Effector CD4-positive, alpha-beta T cell (primary cell): ENCODE measurements around the gene CORT.
A peak's percentile ranks its signal among the peaks of the same experiment; 100 is the strongest.
"Not testable (repeated sequence)": the region's sequence is repeated elsewhere in the genome, so short reads cannot be mapped to it uniquely, and the experiment has no call there.

Experiments used
- DNase-seq: peaks from one replicate; pipeline ENCODE4 v3.0.0-alpha.2; 2020

Gene CORT

DNA sequence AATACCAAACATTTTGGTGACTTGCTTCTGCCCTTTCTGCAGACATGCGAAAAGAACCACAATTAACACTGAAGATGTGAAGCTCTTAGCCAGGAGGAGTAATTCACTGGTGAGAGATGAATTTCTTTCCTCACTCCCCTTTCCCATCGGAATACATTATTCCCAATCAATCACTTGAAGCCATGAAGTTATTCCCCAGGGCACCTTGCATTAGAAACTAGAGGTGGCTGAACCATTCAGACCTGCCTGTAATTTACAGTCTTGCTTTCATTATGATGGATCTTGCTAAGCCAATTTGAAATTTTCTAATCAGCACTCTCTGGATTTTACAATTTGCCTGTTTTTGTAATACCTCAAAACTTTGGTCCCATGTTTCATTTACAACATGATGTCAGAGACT, 9.5 kb upstream of the CORT start:
- DNase-seq = no peak

DNA sequence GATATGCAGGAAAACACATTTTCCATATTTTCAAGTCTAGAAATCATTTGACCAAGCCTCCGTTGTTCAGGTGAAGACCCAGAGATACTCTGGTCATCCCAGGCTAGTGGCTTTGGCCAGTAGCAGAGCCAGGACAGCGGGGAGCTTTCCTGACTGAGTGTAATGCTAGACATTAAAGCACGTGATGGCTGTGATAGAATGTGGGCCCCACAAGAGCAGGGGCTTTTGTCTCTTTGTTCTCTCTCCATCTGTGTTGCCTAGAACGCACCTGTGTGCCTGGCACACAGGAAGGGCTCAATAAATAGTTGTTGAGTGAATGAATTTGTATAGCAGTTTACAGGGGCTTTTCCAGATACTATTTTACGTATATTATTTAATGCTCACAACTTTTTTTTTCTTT, 9.0 kb upstream of the CORT start:
- no peak for DNase-seq

DNA sequence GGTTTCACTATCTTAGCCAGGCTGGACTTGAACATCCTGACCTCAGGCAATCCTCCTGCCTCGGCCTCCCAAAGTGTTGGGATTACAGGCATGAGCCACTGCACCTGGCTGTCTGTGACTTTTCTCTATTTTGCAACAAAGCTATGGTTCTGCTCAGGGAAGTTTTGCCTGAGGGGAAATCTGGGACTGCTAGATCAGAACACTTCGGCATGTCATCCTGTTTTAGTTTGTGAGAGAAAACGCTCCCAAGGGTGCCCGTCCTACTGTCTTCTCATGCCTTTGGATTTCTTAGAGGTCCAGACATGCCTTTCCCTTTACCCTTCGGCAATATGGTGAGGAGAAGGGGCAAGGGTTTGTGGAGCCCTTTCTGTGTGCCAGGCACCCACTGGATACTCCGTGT, 5.6 kb upstream of the CORT start:
- no peak for DNase-seq

DNA sequence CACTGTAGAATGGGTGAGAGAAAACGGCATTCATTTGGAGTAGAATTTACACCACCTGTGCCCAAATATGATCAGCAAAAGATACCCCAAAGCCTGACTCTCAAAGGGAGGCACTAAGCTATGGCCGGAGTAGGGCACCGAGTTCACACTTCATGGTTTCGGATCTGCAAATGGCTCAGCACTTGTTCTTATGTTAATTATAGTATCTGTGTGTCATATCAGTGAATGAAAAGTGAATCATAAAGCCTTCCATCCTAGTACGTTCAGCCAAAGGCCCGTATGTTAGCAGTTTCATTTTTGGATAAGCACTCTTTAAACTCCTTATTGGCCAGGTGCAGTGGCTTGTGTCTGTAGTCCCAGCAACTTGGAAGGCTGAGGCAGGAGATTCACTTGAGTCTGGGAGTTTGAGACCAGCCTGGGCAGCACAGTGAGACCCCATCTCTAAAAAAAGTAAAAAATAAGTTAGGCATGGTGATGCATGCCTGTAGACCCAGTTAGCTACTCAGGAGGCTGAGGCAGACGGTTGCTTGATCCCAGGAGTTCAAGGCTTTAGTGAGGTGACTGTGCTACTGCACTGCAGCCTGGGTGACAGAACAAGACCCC, 4.9 kb upstream of the CORT start:
- no peak for DNase-seq

DNA sequence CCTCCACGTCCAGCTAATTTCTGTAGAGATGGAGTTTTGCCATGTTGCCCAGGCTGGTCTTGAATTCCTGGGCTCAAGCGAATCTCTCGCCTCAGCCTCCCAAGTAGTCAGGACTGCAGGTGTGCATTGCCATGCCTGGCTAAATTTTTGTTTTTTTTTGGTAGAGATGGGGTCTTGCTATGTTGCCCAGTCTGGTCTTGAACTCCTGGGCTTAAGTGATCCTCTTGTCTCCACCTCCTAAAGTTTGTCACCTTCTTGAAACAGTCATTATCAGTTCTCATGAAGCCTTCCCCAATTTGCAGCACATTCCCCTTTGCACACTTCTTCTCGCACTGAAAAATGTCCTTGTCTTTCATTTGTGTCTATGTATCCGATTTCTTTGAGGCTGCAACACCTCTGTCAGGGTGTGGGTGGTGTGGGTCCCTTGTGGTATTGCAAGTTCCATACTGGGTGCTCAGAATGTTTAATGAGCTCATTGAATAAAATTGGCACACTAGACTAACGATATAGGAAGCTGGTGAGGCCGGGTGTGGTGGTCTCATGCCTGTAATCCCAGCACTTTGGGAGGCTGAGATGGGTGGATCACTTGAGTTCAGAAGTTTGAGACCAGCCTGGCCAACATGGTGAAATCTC, 2.9 kb upstream of the CORT start:
- DNase-seq = no peak

DNA sequence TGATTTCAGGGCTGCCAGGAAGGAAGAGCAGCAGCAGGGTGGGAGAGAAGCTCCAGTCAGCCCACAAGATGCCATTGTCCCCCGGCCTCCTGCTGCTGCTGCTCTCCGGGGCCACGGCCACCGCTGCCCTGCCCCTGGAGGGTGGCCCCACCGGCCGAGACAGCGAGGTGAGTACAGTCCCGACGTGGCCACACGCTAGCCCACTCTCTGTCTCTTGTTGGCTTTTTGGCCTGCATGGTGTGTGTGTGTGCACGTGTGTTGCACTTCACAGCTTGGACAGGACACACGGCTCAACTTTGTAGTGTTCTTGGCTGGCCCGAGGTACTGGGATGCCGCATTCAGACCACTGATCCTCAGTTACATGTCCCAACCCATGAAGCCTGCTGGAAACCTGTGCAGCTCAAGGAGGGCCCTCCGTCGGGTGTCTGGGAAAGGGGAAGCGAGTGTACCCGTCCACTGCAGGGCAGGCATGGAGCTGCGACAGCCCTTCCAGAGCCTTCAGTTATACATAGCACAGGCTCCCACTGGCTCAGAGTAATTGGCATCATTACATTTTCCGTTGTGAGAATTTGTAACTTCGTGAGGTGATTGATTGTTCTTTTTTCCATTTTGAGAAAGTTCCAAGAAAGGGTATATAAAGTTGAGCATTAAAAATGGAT, 454 bp downstream of the CORT start:
- no peak for DNase-seq

DNA sequence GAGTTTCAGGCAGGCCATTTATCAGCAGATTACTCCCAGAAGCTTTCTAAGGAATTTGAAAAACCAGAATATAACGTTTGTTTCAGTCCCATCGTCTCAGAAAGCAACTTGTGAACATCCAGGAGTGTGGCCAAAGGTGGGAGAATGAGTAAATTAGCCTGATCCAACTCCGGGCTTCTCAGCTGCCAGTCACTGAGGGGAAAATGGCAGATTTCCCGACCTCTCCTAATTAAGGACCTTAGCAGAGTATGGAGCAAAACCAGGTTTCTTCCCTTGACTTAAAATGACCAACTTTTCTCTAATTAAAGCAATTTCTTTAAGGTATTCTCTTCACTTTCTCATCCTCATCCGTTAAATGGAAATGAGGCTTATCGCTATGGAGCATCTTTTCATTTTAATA, 1.0 kb downstream of the CORT start:
- DNase-seq = no peak

DNA sequence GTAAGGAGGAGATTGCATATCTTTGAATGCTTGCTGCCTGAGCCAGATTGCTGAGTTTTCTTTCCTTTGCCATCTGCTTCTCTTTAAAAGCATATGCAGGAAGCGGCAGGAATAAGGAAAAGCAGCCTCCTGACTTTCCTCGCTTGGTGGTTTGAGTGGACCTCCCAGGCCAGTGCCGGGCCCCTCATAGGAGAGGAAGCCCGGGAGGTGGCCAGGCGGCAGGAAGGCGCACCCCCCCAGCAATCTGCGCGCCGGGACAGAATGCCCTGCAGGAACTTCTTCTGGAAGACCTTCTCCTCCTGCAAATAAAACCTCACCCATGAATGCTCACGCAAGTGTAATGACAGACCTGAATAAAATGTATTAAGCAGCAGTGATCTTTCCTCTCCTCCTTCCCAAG, 1.5 kb downstream of the CORT start:
- DNase-seq = no peak

DNA sequence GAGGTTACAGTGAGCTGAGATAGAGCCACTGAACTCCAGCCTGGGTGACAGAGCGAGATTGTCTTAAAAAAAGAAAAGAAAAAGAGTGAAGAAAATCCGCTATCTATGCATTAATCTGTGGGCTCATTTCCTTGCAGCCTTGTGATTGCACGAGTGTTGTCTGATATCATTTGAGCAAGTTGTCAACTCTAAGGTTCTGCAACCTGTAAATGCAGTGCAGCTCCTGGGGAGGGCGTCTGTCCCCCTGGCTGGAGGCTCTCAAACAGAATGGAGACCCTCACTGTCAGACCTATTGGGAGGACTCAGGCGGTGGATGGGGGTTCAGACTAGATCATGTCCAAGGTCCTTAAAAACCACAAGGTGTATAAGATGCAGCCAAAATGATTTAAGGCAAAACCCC, 6.2 kb downstream of the CORT start:
- no peak for DNase-seq

DNA sequence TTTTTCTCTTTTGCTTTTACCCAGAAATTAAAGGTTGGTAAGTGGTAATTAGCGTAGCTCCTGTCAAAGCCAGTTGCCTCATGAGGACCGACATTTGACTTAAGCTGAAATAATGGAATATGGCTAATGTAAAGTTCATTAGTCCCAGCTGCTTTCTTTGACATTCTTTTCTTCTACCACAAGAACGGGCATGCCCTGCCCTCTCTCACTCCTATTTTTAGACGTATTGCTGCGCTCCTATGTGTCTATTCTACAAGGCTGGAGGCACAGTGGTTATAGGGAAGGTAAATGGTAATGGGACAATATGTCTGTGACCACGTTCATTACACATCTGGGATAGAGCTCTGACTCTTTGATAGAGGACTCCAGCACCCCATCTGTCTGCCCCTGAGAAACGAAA, 6.8 kb downstream of the CORT start:
- DNase-seq = no peak

DNA sequence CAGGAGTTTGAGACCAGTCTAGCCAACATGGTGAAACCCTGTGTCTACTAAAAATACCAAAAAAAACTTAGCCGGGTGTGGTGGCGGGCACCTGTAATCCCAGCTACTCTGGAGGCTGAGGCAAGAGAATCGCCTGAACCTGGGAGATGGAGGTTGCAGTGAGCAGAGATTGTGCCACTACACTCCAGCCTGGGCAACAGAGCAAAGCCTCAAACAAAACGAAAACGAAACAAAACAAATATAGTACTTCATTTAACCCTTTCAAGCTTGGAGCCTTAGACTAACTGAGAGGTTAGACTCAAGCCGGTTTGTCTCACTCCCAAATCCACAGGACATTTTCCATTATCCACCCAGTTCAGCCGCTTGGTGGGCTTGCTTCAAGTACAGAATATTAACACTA, 7.6 kb downstream of the CORT start:
- not testable (repeated sequence) for DNase-seq

DNA sequence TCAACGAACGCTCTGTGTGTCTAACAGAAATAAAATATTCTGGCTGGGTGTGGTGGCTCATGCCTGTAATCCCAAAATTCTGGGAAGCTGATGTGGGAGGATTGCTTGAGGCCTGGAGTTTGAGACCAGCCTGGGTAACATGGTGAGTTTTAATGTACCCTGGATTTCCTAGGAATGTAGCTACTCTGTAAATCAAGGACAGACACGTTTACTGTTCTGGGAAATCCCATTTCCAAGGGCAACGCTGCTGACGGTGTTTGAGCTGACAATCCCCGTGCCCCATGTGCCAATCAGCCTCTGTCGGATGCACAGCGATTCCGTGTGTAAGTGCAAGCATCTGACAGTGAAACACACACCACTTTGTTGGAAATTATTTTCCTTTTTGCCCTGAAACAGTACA, 8.0 kb downstream of the CORT start:
- DNase-seq = no peak

DNA sequence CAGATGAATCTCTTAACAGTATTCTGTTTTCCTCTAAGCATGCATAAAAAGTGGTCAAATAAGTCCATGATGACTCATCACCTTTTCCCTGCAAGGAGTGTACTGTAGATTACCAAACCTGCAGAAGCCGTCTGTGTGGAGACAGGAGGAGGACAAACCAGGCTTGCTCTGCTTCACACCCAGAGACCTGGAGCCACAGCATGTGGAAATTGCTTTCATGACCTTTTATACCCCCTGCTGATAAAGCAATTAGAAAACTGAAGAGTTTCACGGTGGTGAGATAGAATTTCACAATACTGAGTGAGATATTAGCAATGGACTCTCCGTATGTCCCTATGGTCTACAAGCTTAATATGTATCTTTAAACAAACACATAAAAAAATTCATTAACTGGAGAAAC, 9.4 kb downstream of the CORT start:
- no peak for DNase-seq

DNA sequence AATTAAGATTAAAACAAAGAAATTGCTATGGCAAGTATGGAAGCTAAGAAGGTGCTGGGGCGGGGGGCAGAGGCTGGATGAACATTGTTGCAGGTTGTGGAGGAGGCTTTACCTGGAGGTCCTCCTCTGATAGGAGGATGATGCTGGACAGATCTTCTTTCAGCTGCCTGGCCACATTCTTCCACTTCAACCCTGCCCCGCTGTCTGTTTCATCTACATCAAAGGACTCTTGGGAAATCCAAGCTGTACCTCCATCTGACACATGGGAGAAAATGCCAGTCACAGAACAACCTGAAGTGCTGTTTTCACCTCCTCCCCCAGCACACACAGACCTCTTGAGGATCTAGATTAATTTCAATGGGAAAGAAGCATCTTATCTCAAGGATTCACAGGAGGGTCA, 17.2 kb downstream of the CORT start:
- DNase-seq = no peak

DNA sequence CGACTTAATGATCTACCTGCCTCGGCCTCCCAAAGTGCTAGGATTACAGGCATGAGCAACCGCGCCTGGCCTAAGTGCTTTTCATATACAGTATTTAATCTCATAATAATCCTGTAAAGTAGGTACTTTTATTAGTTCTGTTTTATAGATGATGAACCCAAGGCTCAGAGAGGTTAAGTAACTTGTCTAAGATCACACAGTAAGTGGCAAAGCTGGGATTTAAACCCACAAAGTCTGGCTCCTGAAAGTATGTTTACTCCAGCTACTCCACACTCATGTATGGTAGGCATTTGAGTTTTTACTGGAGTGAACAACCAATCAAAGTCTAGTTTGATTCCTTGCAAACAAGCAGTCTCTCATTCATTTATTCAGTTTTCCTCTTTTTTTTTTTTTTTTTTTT, 20.2 kb downstream of the CORT start:
- no peak for DNase-seq

DNA sequence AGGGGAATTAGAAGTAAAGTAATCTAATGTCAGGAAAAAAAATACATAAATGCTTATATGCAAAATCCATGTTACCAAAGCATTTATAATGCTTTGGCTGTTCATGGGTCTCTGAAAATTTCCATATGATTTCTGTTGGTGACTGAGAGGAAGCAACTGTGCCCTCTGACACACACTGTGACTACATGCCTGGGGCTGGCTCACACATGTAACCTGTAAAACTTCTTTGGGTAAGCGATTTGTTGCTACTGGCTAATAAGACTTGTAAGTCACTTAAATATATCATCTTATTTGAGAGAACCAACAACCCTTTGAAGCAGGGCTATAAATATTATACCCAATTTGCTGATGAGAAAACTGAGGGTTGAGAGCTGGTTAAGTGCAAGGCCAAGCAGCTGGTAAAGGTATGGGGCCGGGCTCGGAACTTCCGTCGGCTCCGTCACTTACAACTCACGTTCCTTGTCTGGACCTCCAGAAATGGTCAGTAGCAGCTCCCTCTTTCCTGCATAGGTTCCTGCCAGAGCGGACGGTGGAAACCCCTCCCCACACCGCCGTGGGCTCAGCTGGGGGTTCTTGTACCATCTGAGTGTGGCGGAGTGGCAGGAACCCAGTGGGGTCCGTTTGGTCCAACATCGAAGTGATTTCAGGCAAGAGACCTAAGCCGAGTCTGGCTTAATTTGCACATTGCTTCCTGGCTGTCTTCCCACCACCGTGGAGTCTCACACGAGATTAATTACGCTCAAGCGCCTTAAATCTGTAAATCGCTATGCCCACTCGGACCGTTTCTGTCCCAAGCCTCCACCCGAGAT, 21.8 kb downstream of the CORT start:
- no peak for DNase-seq

DNA sequence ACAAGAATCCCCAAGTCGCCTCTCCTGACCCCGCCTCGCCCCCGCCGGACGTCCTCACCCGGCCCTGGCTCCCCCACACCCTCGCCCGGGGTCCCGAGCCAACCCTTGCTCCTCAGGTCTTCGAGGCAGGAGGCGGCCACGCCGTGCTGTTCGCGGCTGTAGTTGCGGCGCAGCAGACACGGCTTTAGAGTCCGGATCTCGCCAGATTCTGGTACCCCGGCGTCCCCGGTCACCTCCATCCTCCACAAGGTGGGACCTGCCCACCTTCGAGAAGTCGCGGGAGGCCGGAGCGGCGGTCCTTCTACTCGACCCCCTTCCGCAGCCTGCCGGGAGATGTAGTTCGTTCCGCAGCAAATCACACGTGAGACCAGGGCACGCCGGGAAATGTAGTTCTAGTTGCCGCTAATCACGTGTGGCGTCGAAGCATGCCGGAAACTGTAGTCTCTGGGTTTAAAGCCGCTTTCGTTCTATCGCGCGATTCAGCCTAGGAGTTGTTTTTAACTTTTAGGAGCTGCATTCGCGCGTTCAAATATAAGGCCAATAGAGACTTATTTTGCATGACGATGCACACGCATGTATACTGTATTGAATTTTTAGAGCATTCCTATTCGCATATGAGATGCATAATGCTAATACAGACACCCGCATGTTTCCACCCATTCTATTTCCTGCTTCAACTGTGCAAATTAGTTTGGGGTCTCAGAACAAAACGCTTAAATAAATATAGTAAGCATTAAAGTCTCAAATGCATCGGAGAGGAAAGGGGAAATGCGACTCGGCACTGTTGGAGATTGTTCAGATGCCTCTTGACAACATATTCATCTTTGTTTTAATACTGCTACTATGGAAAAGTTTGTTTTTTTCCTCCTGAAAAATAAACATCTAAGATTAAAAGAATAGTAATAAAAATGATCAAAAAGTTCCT, 22.7 kb downstream of the CORT start, which contains the start of gene DFFA:
DFFA (minus strand) TSS at position 310 of the 925 bp plus-strand sequence; CDS start at position 239, 71 bp downstream.
- DNase-seq = peak; percentile 92

DNA sequence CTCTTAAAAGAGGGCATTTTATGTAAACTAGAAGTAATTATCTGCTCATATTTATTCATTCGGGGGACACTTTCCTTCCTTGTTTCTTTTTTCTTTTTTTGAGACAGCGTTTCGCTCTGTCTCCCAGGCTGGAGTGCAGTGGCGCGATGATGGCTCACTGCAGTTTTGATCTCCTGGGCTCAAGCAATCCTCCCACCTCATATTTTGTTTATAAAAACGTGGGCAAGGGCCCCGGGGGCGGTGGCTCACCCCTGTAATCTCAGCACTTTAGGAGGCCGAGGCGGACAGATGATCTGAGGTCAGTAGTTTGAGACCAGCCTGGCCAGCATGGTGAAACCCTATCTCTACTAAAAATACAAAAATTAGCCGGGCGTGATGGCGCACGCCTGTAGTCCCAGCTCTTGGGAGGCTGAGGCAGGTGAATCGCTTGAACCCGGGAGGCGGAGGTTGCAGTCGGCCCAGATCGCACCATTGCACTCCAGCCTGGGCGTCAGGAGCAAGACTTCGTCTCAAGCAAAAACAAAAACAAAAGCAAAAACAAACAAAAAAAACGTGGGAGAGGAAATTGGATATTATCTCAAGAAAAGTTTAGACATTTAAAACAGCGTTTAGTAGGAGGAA, 23.4 kb downstream of the CORT start:
- DNase-seq = no peak

DNA sequence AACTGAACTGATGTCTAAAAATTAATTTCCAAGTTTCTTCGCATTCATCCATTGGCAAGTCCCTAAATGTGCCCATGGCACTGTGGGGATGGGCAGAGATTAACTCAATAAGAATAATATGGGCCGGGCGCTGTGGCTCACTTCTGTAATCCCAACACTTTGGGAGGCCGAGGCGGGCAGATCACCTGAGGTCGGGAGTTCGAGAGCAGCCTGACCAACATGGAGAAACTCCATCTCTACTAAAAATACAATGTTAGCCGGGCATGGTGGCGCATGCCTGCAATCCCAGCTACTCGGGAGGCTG, 24.4 kb downstream of the CORT start:
- DNase-seq = not testable (repeated sequence)

DNA sequence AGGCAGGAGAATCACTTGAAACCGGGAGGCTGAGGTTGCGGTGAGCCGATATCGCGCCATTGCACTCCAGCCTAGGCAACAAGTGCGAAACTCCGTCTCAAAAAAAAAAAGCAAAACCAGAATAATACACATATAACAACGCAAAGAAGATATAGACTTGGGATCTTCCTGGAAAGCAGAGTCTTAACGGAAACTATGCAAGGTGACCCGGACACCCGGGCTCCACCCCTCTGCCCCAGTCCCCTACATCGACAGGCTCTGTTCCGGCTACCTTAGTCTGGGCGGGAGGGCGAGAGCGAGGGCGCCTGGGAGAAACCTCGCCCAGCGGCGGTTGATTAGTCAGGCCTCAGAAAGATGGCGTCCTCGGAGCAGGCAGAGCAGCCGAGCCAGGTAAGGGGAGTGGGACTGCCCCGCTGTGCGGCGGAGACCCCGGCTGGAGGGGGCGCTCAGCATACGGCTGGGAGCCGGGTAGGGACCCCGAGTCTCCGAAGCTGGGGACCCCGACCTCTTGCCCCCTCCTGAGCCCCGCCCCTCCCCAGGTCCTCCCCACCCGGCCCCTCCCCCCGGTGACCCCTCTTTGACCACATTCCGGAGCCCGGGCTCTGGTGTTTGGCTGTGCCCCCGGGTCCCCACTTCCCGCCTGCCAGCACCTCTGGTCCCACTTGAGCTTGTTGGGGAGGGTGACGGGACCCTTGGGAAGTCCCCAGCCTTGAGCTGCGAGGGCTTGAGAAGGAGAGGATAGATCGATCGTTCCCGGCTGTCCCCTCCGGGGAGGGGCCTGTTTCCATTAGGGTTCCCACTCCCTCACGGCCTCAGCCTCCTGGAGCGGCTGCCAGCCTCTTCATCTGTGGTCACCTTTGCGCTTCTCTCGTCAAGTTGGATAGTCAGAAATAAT, 25.0 kb downstream of the CORT start, which contains the start of gene PEX14:
PEX14 (plus strand) TSS at position 338 of the 895 bp plus-strand sequence; CDS start at position 355, 17 bp downstream.
- DNase-seq = peak; percentile 76

DNA sequence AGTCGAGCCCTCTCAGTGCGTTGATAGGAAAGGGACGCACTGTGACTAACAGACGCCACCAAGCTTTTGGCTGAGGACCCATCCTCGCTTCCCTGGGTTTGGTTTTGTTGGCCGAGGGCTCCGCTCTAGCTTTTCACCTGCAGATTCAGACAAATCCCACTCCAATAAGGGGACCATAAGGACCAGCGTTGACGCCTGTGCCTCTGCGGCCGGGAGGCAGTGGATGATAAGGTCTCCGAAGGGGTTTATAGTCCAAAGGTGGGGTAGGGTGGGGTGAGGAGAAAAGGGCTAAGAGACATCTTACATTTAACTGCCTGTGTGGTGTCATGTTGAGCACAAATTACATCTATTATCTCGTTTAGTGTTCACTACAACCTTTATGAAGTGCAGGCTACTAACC, 25.7 kb downstream of the CORT start:
- DNase-seq = no peak
